ENCODE data around the gene VARS1. TPM values are rescaled to one million over a fixed set of nuclear protein-coding genes. Genes with fewer than 3 reads are reported as not detected.
A peak's percentile ranks its signal among the peaks of the same experiment; 100 is the strongest.
"Not testable (repeated sequence)": the region's sequence is repeated elsewhere in the genome, so short reads cannot be mapped to it uniquely, and the experiment has no call there.

Gene VARS1
- total and polyA plus RNA-seq, 2 experiments from 2014 or later = 49.7 to 51.5 TPM

- Histone ChIP-seq H3K36me3 (no peaks in the 10 kb centered on the region), H3K27me3 (no peaks in the 10 kb centered on the region), H3K27ac (peak within 1 kb of the TSS; percentile 100), H3K9me3 (ENCODE audit: low read depth) (no peaks in the 10 kb centered on the region), H3K4me1 (ENCODE audit: low read depth) (no peaks in the 10 kb centered on the region), H3K4me3 (peak within 1 kb of the TSS; percentile 39)
- DNase-seq (ENCODE audit: low read depth in 1 of 2, low spot score in 1 of 2) = peak; percentile 90 to 97
- TF ChIP-seq CTCF (IDR thresholded peaks at IDR 0.05; ENCODE audit: low read depth, low read length) = no peak
These were observed 19.7 kb upstream of the VARS1 start, which contains the start of the genes HSPA1A and HSPA1L for GRCh38 chr6:31815025-31815838. HSPA1A (plus strand) TSS chr6:31815543; CDS start chr6:31815757, 214 bp downstream. HSPA1L (minus strand) TSS chr6:31815283; CDS start chr6:31811972, 3,311 bp downstream.

- peak overlapping the region; percentile 100 for H3K27ac ChIP-seq
- H3K4me1 ChIP-seq (ENCODE audit: low read depth) = no peaks in the 10 kb centered on the region
These were observed 19.1 kb upstream of the VARS1 start for GRCh38 chr6:31814677-31815024.

GRCh38 chr6:31813465-31813849 is 17.9 kb upstream of the VARS1 start:
- H3K27me3 ChIP-seq = no peaks in the 10 kb centered on the region
- no peaks in the 10 kb centered on the region for H3K4me1 ChIP-seq (ENCODE audit: low read depth)
- no peak for TF ChIP-seq CTCF (IDR thresholded peaks at IDR 0.05; ENCODE audit: low read depth, low read length)
- peak overlapping the region; percentile 100 for H3K27ac ChIP-seq
- no peak overlapping the region for H3K4me3 ChIP-seq
- no peak for DNase-seq (ENCODE audit: low read depth in 1 of 2, low spot score in 1 of 2)
- no peaks in the 10 kb centered on the region for H3K9me3 ChIP-seq (ENCODE audit: low read depth)
- H3K36me3 ChIP-seq = no peaks in the 10 kb centered on the region

More at GRCh38 chr6:31814677-31815024, 19.1 kb upstream of the VARS1 start:
- Histone ChIP-seq H3K27me3 (no peaks in the 10 kb centered on the region), H3K9me3 (ENCODE audit: low read depth) (no peaks in the 10 kb centered on the region), H3K36me3 (no peaks in the 10 kb centered on the region), H3K4me3 (peak overlapping the region; percentile 39)
- peak; percentile 90 to 99 for DNase-seq (ENCODE audit: low read depth in 1 of 2, low spot score in 1 of 2)
- no peak for TF ChIP-seq CTCF (IDR thresholded peaks at IDR 0.05; ENCODE audit: low read depth, low read length)

GRCh38 chr6:31811645-31812044 is 16.1 kb upstream of the VARS1 start:
- H3K36me3 ChIP-seq = no peaks in the 10 kb centered on the region
- H3K27me3 ChIP-seq = no peaks in the 10 kb centered on the region
- DNase-seq (ENCODE audit: low read depth in 1 of 2, low spot score in 1 of 2) = no peak
- peaks cover 3% of the 10 kb centered on the region for H3K4me1 ChIP-seq (ENCODE audit: low read depth)
- TF ChIP-seq CTCF (IDR thresholded peaks at IDR 0.05; ENCODE audit: low read depth, low read length) = no peak
- H3K9me3 ChIP-seq (ENCODE audit: low read depth) = no peaks in the 10 kb centered on the region
- no peak overlapping the region for H3K27ac ChIP-seq
- H3K4me3 ChIP-seq = no peak overlapping the region

GRCh38 chr6:31808599-31808998 is 13.0 kb upstream of the VARS1 start:
- not testable (repeated sequence) for H3K9me3 ChIP-seq (ENCODE audit: low read depth); DNase-seq (ENCODE audit: low read depth in 1 of 2, low spot score in 1 of 2); H3K4me1 ChIP-seq (ENCODE audit: low read depth); H3K4me3 ChIP-seq; H3K27me3 ChIP-seq; H3K36me3 ChIP-seq; H3K27ac ChIP-seq
